ENCODE results near the gene ATL1.
"Not testable (repeated sequence)": the region's sequence is repeated elsewhere in the genome, so short reads cannot be mapped to it uniquely, and the experiment has no call there.

ATL1 gene

DNA sequence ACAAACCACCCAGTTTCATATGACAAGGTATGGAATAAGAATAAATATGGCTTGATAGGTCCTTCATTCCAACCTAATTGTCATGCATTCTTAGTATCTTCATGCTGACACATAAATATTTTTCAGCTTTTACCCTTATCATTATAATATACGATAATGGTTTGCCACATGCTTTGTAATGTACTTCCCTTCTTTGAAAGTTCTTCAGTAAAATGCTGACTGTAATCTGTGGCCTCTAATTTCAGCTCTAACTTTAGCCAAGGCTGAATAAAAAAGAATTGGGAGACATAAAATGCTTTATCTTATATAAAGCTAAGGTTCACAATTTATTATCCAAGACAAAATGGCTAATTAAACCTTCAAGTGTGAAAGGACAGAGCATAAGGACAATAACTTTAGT lies 24.9 kb upstream of the ATL1 start:
- no peak for DNase-seq

DNA sequence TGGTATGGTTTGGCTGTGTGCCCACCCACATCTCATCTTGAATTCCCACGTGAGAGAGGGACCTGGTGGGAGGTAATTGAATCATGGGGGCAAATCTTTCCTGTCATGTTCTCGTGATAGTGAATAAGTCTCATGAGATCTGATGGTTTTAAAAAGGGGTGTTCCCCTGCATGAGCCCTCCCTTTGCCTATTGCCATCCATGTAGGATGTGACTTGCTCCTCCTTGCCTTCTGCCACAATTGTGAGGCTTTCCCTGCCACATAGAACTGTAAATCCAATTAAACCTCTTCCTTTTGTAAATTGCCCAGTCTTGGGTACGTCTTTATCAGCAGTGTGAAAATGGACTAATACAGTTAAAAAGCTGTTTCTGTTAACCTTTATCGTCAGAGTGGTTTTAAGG lies 21.9 kb upstream of the ATL1 start:
- not testable (repeated sequence) for DNase-seq

DNA sequence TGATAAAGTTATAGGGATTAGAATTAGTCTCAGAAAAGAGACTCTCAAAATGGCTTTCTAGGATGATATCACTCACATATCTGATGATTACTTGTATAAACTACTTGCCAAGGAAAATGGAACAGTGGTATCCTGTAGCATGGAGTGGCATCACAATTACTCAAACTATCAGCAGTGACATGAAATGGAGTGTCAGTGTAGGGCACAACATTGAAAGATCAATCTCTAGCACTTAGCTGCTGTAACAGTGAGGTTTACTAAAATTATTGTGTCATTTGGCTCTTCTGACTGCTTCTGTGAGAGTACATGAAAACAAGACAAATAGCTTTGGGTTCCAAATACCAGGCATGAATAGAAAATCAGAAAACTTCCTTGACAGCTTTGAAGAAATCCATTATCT lies 20.9 kb upstream of the ATL1 start:
- no peak for DNase-seq

DNA sequence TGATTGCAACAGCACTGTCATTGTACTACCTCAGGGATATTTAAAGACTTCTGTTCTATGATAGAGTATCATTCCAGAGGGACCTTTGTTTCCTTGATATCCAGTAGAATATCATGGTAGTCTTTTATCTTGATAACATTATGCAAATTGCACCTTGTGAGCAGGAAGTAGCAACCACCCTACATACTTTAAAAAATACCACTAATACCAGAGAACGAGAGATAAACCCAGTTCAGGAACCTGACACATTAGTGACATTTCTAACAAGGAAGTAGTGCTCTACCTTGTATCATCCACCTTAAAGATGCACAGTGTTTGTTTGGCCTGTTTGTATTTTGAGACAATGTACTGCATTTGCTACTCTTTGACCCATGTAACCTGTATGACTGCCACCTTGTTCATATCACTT lies 18.8 kb upstream of the ATL1 start:
- DNase-seq = no peak

DNA sequence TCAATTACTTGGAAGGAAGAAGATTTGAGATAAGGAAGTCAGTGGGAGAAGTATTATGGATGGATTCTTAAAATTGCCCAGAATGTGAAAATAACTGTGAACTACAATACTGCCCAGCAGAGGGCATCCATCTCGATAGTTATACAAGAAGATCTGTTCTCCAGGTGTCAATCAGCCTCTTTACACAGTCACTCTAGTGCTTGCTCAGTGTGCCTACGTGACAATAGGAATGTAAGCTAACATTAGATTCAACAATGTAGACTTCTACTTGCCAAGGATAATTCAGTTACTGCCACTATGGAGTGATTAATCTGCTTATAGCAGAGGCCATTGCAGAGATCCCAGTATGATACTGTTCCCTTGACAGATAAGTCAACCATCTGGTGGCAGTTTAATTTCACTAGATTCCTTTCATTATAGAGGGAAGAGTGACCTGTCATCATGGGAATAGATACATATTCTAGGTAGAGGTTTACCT lies 17.0 kb upstream of the ATL1 start:
- DNase-seq = peak; percentile 25

DNA sequence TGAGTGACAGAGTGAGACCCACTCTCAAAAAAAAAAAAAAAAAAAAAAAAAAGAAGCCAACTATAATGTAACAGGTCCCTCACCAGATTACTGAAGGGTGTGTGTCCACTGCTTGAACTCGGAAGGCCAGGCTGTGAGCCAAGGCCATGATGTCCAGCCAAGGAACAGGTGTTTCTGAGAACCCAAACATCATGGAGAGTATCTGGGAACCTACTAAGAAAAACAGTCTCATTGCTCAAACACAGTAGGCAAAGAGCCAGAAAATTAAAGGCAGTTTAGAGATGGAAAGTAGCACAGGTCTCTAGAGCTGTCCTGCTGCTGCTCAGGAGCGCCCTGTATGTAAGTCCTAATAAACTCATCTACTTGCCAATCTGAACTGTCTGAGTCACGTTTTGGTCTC lies 15.0 kb upstream of the ATL1 start:
- no peak for DNase-seq

DNA sequence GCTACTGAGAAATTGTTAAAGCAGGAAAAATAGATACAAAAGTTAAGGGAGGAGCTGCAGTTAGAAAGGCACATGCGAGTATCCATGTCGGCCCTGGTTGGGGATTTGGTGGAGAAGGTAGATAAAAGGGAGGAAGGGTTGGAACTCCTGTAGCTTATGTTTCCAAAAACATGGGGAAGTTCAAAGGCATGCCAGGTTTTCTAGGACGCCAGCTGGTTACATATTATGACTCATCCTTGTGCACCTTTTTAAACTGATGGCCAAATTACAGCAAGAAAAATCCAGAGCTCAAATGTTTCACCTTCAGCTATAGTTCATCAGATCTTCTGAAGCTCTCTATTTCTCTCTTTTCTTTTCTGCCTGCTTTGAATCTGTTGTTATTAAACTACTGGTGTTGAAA lies 14.3 kb upstream of the ATL1 start:
- DNase-seq = no peak

DNA sequence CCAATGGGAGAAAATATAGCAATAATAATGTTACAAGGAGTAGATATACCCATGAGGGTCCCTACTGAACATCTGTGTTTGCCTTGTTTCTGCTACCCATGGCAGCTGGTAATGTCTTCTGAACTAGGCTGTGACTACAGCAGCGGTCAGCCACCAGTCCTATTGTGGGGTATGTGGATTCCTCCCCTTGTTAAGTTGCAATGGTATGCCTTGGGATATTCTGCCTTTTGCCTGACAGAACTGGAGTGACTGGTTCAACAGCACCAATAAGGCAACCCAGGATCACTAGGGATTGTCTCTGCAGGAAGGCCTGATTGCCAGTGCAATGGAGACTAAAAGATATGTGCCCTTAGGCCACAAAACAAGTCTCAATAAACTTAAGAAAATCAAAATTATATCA lies 9.7 kb upstream of the ATL1 start:
- no peak for DNase-seq

DNA sequence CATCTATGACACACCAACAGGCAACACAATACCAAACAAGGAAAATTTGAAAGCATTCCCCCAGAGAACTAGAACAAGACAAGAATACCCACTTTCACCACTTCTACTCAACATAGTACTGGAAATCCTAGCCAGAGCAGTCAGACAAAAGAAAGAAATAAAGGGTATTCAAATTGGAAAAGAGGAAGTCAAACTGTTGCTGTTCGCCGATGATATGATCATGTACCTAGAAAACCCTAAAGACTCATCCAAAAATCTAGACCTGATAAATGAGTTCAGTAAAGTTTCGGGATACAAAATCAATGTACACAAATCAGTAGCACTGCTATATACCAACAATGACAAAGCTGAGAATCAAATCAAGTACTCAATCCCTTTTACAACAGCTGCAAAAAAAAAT lies 8.1 kb upstream of the ATL1 start:
- DNase-seq = no peak

DNA sequence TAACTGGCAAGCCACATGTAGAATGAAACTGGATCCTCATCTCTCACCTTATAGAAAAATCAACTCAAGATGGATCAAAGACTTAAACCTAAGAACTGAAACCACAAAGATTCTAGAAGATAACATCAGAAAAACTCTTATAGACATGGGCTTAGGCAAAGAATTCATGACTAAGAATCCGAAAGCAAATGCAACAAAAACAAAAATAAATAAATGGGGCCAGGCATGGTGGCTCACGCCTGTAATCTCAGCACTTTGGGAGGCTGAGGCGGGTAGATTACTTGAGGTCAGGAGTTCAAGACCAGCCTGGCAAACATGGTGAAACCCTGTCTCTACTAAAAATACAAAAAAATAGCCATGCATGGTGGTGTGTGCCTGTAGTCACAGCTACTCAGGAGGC lies 7.1 kb upstream of the ATL1 start:
- DNase-seq = not testable (repeated sequence)

DNA sequence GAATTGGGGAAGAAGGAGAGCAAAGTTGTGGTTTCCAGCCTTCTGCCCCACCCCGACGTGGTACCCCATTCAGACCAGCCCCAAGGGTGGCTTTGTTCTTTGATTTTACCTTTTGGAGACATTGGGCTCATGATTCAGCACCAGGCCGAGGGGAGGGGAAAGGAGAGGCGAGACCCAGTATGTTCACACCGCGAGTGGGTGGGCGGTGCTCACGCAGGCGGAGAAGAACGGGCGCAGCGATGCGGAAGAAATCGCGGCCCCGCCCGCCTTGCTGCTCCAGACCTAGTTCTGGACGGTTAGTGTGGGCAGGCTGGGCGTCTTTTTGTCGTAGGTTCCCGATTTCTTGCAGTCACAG lies 963 bp downstream of the ATL1 start:
- DNase-seq = peak; percentile 76

DNA sequence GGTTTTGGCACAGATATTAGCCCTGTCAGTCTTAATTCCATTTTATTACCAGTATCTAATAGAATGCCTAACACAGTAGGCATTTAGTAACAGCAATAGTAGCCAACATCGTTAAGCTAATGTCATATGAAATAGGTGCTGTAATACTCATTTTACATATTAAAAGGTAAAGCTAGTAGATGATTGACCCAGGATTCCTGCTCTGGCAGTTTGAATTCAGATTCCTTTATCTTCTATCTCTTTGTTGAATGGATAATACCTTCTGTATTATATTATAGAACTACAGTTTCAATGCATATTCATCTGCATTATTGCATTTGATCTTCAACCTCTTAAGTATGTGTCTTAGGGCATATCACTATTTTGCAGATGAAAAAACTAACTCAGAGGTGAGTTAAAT lies 2.9 kb downstream of the ATL1 start:
- no peak for DNase-seq

DNA sequence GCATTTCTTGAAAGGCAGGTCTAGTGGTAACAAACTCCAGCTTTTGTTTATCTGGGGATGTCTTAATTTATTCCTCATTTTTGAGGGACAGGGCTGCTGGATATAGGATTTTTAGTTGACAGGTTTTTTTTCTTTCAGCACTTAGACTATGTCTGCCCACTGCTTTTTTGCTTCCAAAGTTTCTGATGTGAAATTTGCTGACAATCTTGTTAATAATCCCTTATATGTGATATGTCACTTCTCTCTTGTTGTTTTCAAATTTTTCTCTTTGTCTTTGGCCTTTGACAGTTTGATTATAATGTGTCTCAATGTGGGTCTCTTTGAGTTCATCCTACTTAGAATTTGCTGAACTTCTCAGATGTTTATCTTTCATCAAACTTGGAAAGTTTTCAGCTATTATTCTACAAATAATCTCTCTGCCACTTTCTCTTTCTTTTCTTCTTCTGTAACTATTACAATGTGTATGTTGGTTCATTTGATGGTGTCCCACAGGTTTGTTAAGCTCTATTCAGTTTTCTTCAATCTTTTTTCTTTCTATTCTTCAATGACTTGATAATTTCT lies 9.8 kb downstream of the ATL1 start:
- DNase-seq = no peak

DNA sequence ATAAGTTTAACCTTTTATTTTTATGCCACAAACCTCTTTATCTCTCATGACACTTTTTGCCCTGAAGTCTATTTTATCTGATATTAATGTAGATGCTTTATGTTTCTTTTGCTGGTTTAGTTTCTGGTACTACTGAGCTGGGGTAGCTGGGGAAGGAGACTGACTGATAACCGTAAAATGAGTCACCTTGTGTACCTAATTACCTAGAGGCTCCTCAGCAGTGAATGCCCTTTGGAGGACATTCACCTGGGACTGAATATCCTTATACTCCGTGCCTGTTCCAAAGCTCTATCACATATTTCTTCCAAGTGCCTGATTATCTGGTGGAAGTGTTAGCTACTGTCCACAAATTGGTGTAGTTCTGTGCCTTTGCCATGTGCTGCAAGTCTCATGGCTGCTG lies 13.9 kb downstream of the ATL1 start:
- DNase-seq = no peak

DNA sequence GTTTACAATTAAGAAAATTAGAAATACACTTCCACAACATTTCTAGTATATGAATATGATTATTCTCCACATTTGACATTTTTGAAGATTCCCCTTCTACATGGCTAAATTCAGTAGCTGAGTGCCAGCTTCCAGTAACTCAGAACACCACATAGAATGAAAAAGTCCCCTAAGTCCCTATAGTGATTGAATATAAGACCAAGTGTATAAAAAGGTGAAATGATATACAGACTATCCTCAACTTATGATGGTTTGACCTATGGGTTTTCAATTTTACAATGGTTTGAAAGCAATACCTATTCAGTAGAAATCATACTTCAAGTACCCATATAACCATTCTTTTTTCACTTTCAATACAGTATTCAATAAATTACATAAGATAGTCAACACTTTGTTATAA lies 15.8 kb downstream of the ATL1 start:
- DNase-seq = no peak

DNA sequence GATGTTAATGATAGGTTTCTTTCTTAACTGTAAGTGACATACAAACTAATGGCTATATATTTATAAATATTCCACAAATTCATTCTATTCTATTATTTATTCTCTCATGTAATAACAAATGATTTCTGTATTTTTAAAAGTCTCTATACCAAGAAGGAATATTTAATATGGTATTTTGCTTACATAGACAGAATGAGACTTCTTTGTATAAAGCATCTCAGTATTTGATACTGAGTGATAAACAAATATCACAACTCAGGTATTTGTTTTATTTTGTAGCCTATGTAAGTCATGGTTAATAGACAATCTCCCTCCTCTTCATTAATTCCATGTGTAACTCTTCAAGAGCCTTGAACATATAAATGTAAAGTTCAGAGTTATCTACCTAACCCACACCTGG lies 18.0 kb downstream of the ATL1 start:
- DNase-seq = no peak

DNA sequence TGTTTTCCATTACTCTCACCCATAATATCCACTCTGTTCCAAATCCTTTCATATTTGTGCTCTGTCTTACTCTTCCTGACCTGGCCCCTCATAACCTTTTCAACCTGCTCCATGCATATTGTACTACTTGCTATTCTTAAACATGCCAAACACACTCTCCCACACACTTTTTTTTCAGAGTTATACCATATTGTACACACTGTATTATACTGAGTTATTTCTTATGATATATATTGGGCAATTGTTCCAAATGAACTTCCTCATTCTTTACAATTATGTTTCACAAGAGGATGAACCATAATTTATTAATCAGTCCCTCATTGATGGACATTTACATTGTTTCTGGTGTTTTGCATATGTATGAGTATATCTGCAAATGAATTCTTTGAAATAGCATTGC lies 18.5 kb downstream of the ATL1 start:
- DNase-seq = no peak

DNA sequence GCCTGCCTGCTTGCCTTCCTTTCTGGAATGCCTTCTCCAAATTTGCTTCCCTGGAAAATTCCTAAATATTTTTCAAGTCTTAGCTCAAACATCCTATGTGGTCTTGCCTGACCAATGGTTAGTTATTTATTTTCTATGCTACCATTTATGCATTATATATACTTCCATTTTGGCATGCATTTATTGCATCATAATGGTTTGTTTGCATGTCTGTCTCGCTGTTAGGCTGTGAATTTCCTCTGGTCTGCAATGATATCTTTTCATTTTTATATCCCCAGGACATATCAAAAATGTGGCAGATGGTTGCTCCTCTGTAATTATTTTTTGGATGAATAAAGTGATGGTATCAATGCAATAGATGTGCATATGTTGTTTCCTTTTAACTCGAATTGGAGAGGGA lies 30.5 kb downstream of the ATL1 start:
- DNase-seq = no peak

DNA sequence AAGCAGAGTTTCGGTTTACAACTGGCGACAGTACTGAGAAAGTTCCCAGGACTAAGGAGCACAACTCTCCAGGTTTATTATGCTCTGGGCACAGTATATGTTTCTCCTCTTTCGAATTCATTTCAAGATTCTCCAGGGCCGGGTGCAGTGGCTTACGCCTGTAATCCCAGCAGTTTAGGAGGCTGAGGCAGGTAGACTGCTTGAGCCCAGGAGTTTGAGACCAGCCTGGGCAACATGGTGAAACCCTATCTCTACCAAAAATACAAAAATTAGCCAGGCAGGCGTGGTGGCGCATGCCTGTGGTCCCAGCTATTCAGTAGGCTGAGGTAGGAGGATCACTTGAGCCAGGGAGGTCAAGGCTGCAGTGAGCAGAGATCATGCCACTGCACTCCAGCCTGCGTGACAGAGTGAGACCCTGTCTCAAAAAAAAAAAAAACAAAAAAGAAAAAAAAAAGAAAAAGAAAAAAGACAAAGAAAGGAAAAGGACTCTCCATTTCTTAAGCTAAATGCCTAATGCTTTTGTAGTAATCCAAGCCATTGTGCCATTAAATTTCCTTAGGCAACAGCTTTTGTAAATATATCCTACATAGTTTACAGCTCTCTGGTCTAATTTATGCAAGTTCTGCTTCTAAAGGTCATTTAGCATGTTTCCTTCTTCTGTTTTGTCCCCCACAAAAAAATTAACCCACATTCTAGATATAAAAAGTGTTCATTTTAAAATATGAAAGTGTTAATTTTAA lies 34.8 kb downstream of the ATL1 start:
- DNase-seq = no peak

DNA sequence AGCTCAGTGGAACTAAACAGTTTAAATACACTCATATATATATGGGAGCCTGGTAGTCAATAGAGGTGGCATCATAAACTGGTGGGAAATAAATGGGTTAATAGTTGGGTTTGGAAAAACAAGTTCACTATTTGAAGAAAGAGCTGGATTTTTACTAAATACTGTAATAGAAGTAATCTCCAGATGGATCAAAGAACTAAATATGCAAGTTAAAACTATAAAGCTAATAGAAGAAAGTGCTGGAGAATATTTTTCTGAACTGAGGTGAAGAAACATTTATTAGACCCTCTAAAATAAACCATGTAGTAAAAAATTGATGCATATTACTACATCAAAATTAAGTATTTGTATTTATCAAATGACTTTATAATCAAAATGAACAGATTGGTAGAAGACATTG lies 38.8 kb downstream of the ATL1 start:
- DNase-seq = no peak

DNA sequence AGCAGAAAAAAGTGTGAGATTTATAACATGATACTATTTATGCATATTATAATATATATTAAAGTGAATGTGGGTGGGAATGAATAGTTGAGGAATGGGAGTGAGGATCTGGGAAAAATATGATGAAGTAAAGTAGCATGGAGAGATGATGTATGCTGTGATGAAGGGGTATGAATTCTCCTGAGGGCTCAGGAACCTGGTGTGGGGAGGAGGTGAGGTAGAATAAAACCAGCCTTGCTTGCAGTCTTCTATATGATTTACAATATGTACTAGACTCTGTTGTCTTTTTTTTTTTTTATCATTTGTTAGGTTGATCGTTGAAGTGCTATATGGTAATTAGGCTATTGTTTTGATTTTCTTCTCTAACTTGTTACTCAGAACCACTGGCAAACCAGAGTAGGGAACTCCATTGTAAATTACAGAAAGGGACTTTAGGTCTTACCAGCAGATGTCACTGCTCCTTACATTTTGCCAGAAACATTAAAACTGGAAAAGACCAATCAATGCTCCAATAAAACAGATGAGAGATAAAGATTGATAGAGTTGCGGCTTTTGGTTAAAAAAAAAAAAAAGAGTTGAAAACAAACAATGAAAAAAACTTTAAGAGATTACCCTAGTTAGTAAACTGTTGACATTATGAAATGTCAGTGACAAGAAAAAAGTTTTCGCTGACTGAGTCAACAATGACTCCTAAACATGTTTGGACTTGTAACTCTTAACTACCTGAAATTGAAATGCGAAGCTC lies 39.9 kb downstream of the ATL1 start:
- peak; percentile 74 for DNase-seq

DNA sequence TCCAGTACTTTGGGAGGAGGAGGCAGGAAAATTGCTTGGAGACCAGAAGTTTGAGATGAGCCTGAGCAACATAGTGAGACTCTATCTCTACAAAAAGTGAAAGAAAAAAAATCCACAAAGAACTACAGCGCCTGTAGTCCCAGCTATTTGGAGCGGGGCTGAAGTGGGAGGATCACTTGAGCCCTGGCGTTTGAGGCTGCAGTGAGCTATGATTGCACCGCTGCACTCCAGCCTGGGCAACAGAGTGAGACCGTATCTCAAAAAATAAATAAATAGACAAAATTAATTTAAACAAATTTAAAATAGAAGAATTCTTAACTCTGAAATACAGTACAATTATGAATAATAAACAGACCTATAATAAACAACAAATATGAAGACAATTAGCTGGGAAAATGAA lies 40.9 kb downstream of the ATL1 start:
- peak; percentile 11 for DNase-seq

DNA sequence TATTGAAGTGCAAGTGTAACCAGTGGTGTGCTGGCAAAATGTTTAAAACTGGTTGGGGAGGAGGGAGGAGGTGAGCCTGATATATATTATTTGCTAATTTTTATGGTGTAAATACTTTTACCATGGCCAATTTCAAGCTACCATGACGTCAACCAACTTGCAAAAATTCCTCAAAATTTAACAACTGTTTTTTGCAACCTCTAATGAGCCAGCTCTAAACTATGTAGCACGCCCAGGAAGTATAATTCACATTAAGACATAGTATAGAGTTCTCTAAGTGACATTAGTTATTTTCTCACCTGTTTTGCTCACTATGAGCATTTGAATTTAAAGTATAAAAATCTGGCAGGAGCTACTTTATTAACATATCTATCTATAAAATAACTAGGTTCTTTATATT lies 41.4 kb downstream of the ATL1 start:
- DNase-seq = no peak

DNA sequence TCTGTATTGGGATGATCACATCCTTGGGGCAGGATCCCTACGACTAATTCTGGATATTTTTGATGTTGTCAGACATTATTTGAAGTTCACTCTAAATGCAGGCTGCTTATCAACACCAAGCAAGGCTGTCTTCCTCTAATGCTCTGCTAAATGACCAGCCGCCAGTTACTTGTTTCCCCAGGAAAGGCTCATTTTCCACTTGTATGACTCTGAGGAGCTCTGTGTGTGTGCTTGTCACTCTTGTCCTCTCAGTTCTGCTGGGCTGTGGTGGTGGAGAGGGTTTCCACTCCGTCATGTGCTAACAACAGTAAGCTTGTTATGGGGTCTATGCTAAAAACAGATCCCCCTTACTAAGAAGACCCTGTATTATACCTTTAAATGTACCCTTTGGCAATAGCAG lies 42.1 kb downstream of the ATL1 start:
- no peak for DNase-seq

DNA sequence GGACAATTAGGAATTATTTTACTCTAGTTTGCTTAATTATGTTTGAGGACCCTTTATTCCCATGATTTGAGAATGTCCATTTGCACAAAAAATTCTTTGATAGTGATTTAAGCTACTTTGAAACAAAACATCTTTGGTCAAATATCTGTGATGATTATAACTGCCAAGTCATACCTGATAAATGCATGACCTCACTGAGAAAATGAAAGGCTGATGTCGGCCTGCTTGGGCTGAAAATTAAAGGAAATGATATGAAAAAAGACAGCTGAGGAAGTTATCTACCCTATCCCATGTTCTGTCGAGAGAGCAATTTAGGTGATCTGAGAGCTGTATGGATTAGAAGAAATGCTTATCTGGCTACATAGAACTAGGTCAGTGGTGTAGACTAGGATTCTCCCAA lies 43.6 kb downstream of the ATL1 start:
- DNase-seq = no peak
